Endothelial cell (in vitro differentiated cells): Measurements from ENCODE around the gene GLP2R. TPM values are rescaled to one million over a fixed set of nuclear protein-coding genes. Genes with fewer than 3 reads are reported as not detected.

Source experiments
- DNase-seq: peaks from one replicate; pipeline ENCODE4 v3.0.0; 2021; ENCODE audit warnings: low spot score
- H3K27ac Mint-ChIP-seq: one replicate; pipeline ENCODE4 v1.8.0; 2021; ENCODE audit warnings: mixed read lengths, inconsistent platforms; ENCODE audit not compliant: unreplicated experiment
- H3K27me3 Mint-ChIP-seq: one replicate; pipeline ENCODE4 v1.8.0; 2021; ENCODE audit warnings: mild to moderate bottlenecking, moderate library complexity, mixed read lengths, inconsistent platforms; ENCODE audit not compliant: unreplicated experiment
- H3K36me3 Mint-ChIP-seq: one replicate; pipeline ENCODE4 v1.8.0; 2021; ENCODE audit warnings: mild to moderate bottlenecking, low read depth, mixed read lengths, inconsistent platforms; ENCODE audit not compliant: unreplicated experiment
- H3K4me1 Mint-ChIP-seq: one replicate; pipeline ENCODE4 v1.8.0; 2021; ENCODE audit warnings: mild to moderate bottlenecking, mixed read lengths, inconsistent platforms; ENCODE audit not compliant: unreplicated experiment
- H3K4me3 Mint-ChIP-seq: one replicate; pipeline ENCODE4 v1.8.0; 2021; ENCODE audit warnings: mild to moderate bottlenecking, mixed read lengths, inconsistent platforms; ENCODE audit not compliant: unreplicated experiment
- H3K9me3 Mint-ChIP-seq: one replicate; pipeline ENCODE4 v1.8.0; 2021; ENCODE audit warnings: mixed read lengths, inconsistent platforms; ENCODE audit not compliant: unreplicated experiment
- CTCF ChIP-seq: fragments of 200-600 bp; sonication (generic); IDR thresholded peaks from one replicate; pipeline ENCODE4 v1.5.0; 2021; ENCODE audit warnings: antibody characterized with exemption; ENCODE audit not compliant: unreplicated experiment
- total RNA-seq: library from RNA; stranded (reverse); fragmentation: NEBNext Ultra II Directional; extraction: Animal tissue kit (Norgen Biotek cat#: 25700); gene quantifications from one replicate; pipeline ENCODE4 v1.2.1, GENCODE V29; 2021; ENCODE audit not compliant: unreplicated experiment

The GLP2R gene
- total RNA-seq, 1 donor from 2014 or later = 0.15 TPM

GRCh38 chr17:9828296-9829295, 2.9 kb downstream of the GLP2R start:
- Mint-ChIP-seq H3K4me1 (peaks cover 4% of the 10 kb centered on the region), H3K9me3 (no peaks in the 10 kb centered on the region), H3K27me3 (peaks cover 3% of the 10 kb centered on the region), H3K36me3 (no peaks in the 10 kb centered on the region), H3K4me3 (no peak overlapping the region), H3K27ac (no peak overlapping the region)
- no peak for DNase-seq
- no peak for TF ChIP-seq CTCF

GRCh38 chr17:9829343-9829742, 3.6 kb downstream of the GLP2R start:
- H3K27me3 Mint-ChIP-seq = peaks cover 3% of the 10 kb centered on the region
- H3K27ac Mint-ChIP-seq = no peak overlapping the region
- DNase-seq = no peak
- no peaks in the 10 kb centered on the region for H3K36me3 Mint-ChIP-seq
- H3K4me3 Mint-ChIP-seq = no peak overlapping the region
- H3K4me1 Mint-ChIP-seq = peaks cover 4% of the 10 kb centered on the region
- H3K9me3 Mint-ChIP-seq = no peaks in the 10 kb centered on the region
- no peak for TF ChIP-seq CTCF

- H3K27ac Mint-ChIP-seq = no peak overlapping the region
These were observed 5.0 kb downstream of the GLP2R start for GRCh38 chr17:9830711-9831110.

GRCh38 chr17:9833922-9834321, 8.2 kb downstream of the GLP2R start:
- Mint-ChIP-seq H3K9me3 (no peaks in the 10 kb centered on the region), H3K36me3 (no peaks in the 10 kb centered on the region), H3K27ac (no peak overlapping the region), H3K27me3 (peaks cover 5% of the 10 kb centered on the region), H3K4me3 (no peak overlapping the region), H3K4me1 (no peaks in the 10 kb centered on the region)
- no peak for TF ChIP-seq CTCF
- no peak for DNase-seq

More at GRCh38 chr17:9830711-9831110, 5.0 kb downstream of the GLP2R start:
- Mint-ChIP-seq H3K27me3 (peaks cover 3% of the 10 kb centered on the region), H3K9me3 (no peaks in the 10 kb centered on the region), H3K36me3 (no peaks in the 10 kb centered on the region), H3K4me3 (no peak overlapping the region), H3K4me1 (peaks cover 4% of the 10 kb centered on the region)
- DNase-seq = no peak
- no peak for TF ChIP-seq CTCF
